GM12878 (cell line): ENCODE results near the gene MILR1. TPM values are rescaled to one million over a fixed set of nuclear protein-coding genes. Genes with fewer than 3 reads are reported as not detected.

ENCODE experiments used
- BACH1 ChIP-seq: fragments of 450-650 bp; IDR thresholded peaks from 2 replicates; pipeline ENCODE4 v1.6.1; 2017; ENCODE audit warnings: mild to moderate bottlenecking, borderline replicate concordance
- DPF2 ChIP-seq: fragments of 450-650 bp; IDR thresholded peaks from 2 replicates; pipeline ENCODE4 v1.6.1; 2017; ENCODE audit warnings: mild to moderate bottlenecking
- EZH2 ChIP-seq: IDR thresholded peaks from 2 replicates; pipeline ENCODE4 v1.6.1; 2012; ENCODE audit warnings: low read depth, mild to moderate bottlenecking, control low read depth, inconsistent platforms, low read length, borderline replicate concordance; ENCODE audit not compliant: control insufficient read depth
- GABPA ChIP-seq: IDR thresholded peaks from 2 replicates; pipeline ENCODE4 v1.6.1; 2014; ENCODE audit warnings: antibody characterized with exemption, low read depth, mild to moderate bottlenecking, inconsistent platforms
- HDAC2 ChIP-seq: fragments of 200-600 bp; sonication (generic); IDR thresholded peaks from 2 replicates; pipeline ENCODE4 v1.6.1; 2017
- HSF1 ChIP-seq: fragments of 150-350 bp; IDR thresholded peaks from 2 replicates; pipeline ENCODE4 v1.6.1; 2014; ENCODE audit warnings: mild to moderate bottlenecking, low read depth, low read length
- IKZF2 ChIP-seq, 2 experiments: fragments of 450-650 bp; IDR thresholded peaks; 2 replicates each; pipeline ENCODE4 v1.6.1; 2017; ENCODE audit warnings: mild to moderate bottlenecking in 2 of 2, moderate library complexity in 2 of 2
- LARP7 ChIP-seq: fragments of 450-650 bp; IDR thresholded peaks from 2 replicates; pipeline ENCODE4 v1.6.1; 2017; ENCODE audit warnings: mild to moderate bottlenecking
- NFYB ChIP-seq: IDR thresholded peaks from 2 replicates; pipeline ENCODE4 v1.6.1; 2011; ENCODE audit warnings: low read depth, mild to moderate bottlenecking, low read length, improper control_type of control experiment, moderate library complexity; ENCODE audit not compliant: insufficient read depth
- PAX5 ChIP-seq: IDR thresholded peaks from 2 replicates; pipeline ENCODE4 v1.6.1; 2011; ENCODE audit warnings: low read depth, low read length, borderline replicate concordance
- PML ChIP-seq: IDR thresholded peaks from 2 replicates; pipeline ENCODE4 v1.6.1; 2012; ENCODE audit warnings: low read length, inconsistent platforms
- RAD51 ChIP-seq: fragments of 450-650 bp; IDR thresholded peaks from 2 replicates; pipeline ENCODE4 v1.6.1; 2016; ENCODE audit warnings: moderate library complexity, mild to moderate bottlenecking, inconsistent platforms
- SPI1 ChIP-seq: IDR thresholded peaks from 2 replicates; pipeline ENCODE4 v1.6.1; 2011; ENCODE audit warnings: low read depth, mild to moderate bottlenecking, low read length, moderate library complexity, borderline replicate concordance; ENCODE audit not compliant: insufficient read depth
- SRF ChIP-seq, 2 experiments: IDR thresholded peaks; 2 replicates each; pipeline ENCODE4 v1.6.1; 2011; ENCODE audit warnings: low read depth in 2 of 2, low read length in 2 of 2, mild to moderate bottlenecking in 1 of 2, moderate library complexity in 1 of 2
- WRNIP1 ChIP-seq: IDR thresholded peaks from 2 replicates; pipeline ENCODE4 v1.6.1; 2011; ENCODE audit warnings: low read depth, low read length, improper control_type of control experiment, borderline replicate concordance
- YY1 ChIP-seq: IDR thresholded peaks from 2 replicates; pipeline ENCODE4 v1.6.1; 2011; ENCODE audit warnings: low read depth, mild to moderate bottlenecking, low read length
- ZBTB40 ChIP-seq: fragments of 450-650 bp; IDR thresholded peaks from 2 replicates; pipeline ENCODE4 v1.6.1; 2016; ENCODE audit warnings: mild to moderate bottlenecking, moderate library complexity, borderline replicate concordance
- ZNF207 ChIP-seq: fragments of 450-650 bp; IDR thresholded peaks from 2 replicates; pipeline ENCODE4 v1.6.1; 2014; ENCODE audit warnings: antibody characterized with exemption, mild to moderate bottlenecking, borderline replicate concordance
- ZNF384 ChIP-seq: IDR thresholded peaks from 2 replicates; pipeline ENCODE4 v1.6.1; 2012; ENCODE audit warnings: low read depth, mild to moderate bottlenecking, low read length, improper control_type of control experiment, borderline replicate concordance
- ZNF687 ChIP-seq: fragments of 450-650 bp; IDR thresholded peaks from 2 replicates; pipeline ENCODE4 v1.6.1; 2017; ENCODE audit warnings: mild to moderate bottlenecking, moderate library complexity
- polyA plus RNA-seq, 11 experiments: library from polyadenylated mRNA; depleted of rRNA in 4 of 11; unstranded in 6 of 11; stranded (reverse) in 5 of 11; fragments of >200 nt; fragmentation: Nextera tagmentation in 4 of 11; fragmentation: Illumina TruSeq in 1 of 11; extraction: Ambion mirVana in 4 of 11; extraction: Trizol in 1 of 11; gene quantifications; 1 replicate in 1 of 11; 2 replicates in 10 of 11; pipeline versions ENCODE4 v1.2.1 to v1.2.3, GENCODE V29; 2011 to 2016; ENCODE audit warnings: inconsistent platforms in 2 of 11, missing spikeins in 2 of 11, low read depth in 1 of 11
- total RNA-seq, 4 experiments: library from RNA; depleted of rRNA in 3 of 4; stranded (reverse); fragments of >200 nt in 3 of 4; fragmentation: Illumina TruSeq in 1 of 4; extraction: Trizol in 1 of 4; gene quantifications; 2 replicates each; pipeline versions ENCODE4 v1.2.1 to v1.2.3, GENCODE V29; 2013 to 2021
- TF ChIP-seq, protein P1 (sequence below): fragments of 450-650 bp; IDR thresholded peaks from 2 replicates; pipeline ENCODE4 v1.6.1; 2016; ENCODE audit warnings: mild to moderate bottlenecking

The MILR1 gene
- total and polyA plus RNA-seq, 10 of the 15 experiments (the other 5 are each of a cell fraction or from before 2014, with no cell fraction given), result 2.0 to 47.2 (median 17.2) TPM

- no peak for TF ChIP-seq ZBTB40
- no peak for TF ChIP-seq LARP7
- TF ChIP-seq ZNF687, result peak; percentile 37; the same call in 1 of the 2 replicates
- 0 out of 2 replicates have a peak, but pooled peaks have one; percentile 21 for TF ChIP-seq YY1
- no peak for TF ChIP-seq GABPA
- no peak for TF ChIP-seq BACH1
- TF ChIP-seq DPF2, result no peak; the same call in 1 of the 2 replicates
- TF ChIP-seq ZNF207, result no peak
- peak; percentile 67 to 68; a peak in 3 of 4 replicates for TF ChIP-seq IKZF2 (IDR thresholded peaks at IDR 0.05)
- TF ChIP-seq SRF (IDR thresholded peaks at IDR 0.05; ENCODE audit: low read depth in 2 of 2, low read length in 2 of 2), result no peak
- TF ChIP-seq RAD51, result peak; percentile 62
- TF ChIP-seq, protein P1, sequence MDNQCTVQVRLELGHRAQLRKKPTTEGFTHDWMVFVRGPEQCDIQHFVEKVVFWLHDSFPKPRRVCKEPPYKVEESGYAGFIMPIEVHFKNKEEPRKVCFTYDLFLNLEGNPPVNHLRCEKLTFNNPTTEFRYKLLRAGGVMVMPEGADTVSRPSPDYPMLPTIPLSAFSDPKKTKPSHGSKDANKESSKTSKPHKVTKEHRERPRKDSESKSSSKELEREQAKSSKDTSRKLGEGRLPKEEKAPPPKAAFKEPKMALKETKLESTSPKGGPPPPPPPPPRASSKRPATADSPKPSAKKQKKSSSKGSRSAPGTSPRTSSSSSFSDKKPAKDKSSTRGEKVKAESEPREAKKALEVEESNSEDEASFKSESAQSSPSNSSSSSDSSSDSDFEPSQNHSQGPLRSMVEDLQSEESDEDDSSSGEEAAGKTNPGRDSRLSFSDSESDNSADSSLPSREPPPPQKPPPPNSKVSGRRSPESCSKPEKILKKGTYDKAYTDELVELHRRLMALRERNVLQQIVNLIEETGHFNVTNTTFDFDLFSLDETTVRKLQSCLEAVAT, result no peak; the same call in 1 of the 2 replicates
- peak; percentile 32; the same call in 1 of the 2 replicates for TF ChIP-seq ZNF384
- no peak for TF ChIP-seq EZH2
- peak; percentile 84 for TF ChIP-seq SPI1
- TF ChIP-seq PAX5, result peak; percentile 33; the same call in 1 of the 2 replicates
- no peak for TF ChIP-seq PML
- no peak for TF ChIP-seq HSF1
- no peak for TF ChIP-seq WRNIP1
- 0 out of 2 replicates have a peak, but pooled peaks have one; percentile 16 for TF ChIP-seq NFYB
- TF ChIP-seq HDAC2, result no peak
Measured at GRCh38 chr17:64413513-64413912, 35.4 kb upstream of the MILR1 start (continued).
